ENCODE results near the gene VRTN.
"Not testable (repeated sequence)": the region's sequence is repeated elsewhere in the genome, so short reads cannot be mapped to it uniquely, and the experiment has no call there.

The VRTN gene

DNA sequence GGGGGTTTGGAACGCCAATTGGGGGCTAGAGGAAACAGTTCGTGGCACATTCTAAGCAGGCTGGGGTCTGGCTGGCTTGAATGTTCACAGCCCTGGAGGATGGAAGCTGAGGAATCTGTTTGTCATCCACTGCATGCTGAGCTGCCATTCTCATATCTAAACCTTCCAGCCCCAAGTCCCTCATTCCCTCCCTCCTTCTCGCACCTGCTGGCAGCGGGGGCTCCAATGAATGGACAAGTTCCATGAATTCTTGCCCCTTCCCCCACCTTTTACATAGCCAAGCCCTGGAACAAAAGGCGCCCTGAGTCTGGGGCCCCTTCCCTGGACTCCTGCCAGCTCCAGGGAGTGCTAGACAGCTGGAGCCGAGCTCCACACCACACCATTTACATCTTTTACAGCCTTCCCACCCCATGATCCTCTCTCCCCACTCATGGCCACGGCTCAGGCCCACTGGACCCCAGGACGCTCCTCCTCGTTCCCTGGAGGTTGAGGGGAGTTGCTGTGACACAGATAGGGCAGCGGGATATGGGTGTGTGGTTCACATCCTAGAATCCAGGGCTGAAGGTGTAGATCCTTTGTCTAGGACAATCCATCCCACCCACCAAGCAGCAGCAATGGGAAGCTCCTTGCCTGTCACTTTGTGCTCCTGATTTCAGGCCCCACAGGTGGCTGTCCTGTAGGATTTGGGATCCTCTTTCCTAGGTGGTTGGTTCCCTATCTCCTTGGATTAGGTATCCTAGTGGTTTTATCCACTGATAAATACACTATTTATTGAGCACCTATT lies 21.7 kb upstream of the VRTN start:
- no peak for DNase-seq (ENCODE audit: low read depth)
- no peak for TF ChIP-seq CTCF (IDR thresholded peaks at IDR 0.05; ENCODE audit: control insufficient read depth, insufficient read depth, low read depth, low read length, missing control alignments)

GRCh38 chr14:74329950-74330552 lies 18.2 kb upstream of the VRTN start:
- DNase-seq (ENCODE audit: low read depth); H3K4me3 ChIP-seq (ENCODE audit: control insufficient read depth, low read depth, low read length): not testable (repeated sequence)

More for the DNA sequence above, 21.7 kb upstream of the VRTN start:
- no peak overlapping the region for H3K4me3 ChIP-seq (ENCODE audit: control insufficient read depth, low read depth, low read length)

DNA sequence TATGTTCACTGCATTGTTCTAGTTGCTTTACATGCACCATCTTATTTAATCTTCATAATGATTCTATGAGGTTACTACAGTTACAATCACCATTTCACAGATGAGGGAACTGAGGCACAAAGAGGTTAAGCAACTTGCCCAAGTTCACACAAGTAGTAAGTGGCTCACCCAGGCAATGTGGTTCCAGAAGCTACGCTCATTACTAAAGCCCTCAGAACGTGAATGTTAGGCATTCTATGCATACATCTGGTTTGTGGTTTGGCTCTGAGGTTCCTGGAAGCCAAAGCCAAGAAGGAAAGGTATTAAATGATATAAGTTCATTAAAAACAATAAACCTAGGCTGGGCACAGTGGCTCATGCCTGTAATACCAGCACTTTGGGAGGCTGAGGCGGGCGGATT lies 14.4 kb upstream of the VRTN start:
- DNase-seq (ENCODE audit: low read depth): peak; percentile 70
- H3K4me3 ChIP-seq (ENCODE audit: control insufficient read depth, low read depth, low read length): no peak overlapping the region
- no peak for TF ChIP-seq CTCF (IDR thresholded peaks at IDR 0.05; ENCODE audit: control insufficient read depth, insufficient read depth, low read depth, low read length, missing control alignments)

DNA sequence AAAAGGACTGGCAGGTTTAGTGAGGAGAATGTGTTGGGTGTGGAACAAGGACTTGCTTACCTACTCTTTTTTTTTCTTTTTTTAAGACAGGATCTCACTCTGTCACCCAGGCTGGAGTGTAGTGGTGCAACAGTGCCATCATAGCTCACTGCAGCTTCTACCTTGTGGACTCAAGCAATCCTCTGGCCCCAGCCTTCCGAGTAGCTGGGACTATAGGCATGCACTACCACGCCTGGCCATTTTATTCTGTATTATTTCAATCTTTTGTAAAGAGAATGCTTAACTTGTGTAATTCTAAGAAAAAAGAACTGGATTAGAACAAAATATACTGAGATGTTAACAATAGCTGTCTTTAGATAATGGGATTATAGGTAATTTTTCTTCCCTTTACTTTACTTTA lies 1.9 kb upstream of the VRTN start:
- TF ChIP-seq CTCF (IDR thresholded peaks at IDR 0.05; ENCODE audit: control insufficient read depth, insufficient read depth, low read depth, low read length, missing control alignments): no peak
- DNase-seq (ENCODE audit: low read depth): no peak
- H3K4me3 ChIP-seq (ENCODE audit: control insufficient read depth, low read depth, low read length): no peak overlapping the region

- TF ChIP-seq CTCF (IDR thresholded peaks at IDR 0.05; ENCODE audit: control insufficient read depth, insufficient read depth, low read depth, low read length, missing control alignments): no peak
- no peak for DNase-seq (ENCODE audit: low read depth)
- no peak overlapping the region for H3K4me3 ChIP-seq (ENCODE audit: control insufficient read depth, low read depth, low read length)
Measured at GRCh38 chr14:74347097-74347794, 1.0 kb upstream of the VRTN start.

- TF ChIP-seq CTCF (IDR thresholded peaks at IDR 0.05; ENCODE audit: control insufficient read depth, insufficient read depth, low read depth, low read length, missing control alignments): no peak
- no peak for DNase-seq (ENCODE audit: low read depth)
- H3K4me3 ChIP-seq (ENCODE audit: control insufficient read depth, low read depth, low read length): no peak overlapping the region
Measured at GRCh38 chr14:74347795-74348100, 523 bp upstream of the VRTN start.

Measured in AG09309 (cell line).